GM12872 (cell line): ENCODE measurements around the gene LETM1.

Source experiments
- TF ChIP-seq, protein P1 (sequence below): IDR thresholded peaks from 3 replicates; pipeline ENCODE4 v1.5.1; 2011; ENCODE audit warnings: low read depth, mild to moderate bottlenecking, low read length, moderate library complexity; ENCODE audit not compliant: insufficient read depth

Gene LETM1

DNA sequence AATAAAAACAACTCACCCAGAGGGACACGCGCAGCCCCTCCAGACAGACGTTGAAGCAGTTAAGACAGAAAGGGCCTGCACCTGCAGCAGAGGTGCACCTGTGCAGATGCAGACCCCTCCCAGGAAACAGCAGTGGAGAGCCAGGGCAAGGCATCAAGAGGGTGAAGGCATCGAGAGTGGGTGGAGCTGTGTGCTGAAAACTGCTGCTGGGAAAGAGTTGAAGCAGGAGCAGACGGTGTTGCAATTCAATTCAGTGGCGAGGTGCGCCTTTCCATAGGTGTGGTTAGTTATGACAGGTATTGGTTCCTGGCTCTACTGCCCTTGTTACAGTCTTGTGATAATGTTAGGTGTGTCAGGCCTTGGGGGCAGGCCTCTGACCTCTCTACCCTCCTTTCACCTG, 16.7 kb downstream of the LETM1 start:
- TF ChIP-seq, protein P1, sequence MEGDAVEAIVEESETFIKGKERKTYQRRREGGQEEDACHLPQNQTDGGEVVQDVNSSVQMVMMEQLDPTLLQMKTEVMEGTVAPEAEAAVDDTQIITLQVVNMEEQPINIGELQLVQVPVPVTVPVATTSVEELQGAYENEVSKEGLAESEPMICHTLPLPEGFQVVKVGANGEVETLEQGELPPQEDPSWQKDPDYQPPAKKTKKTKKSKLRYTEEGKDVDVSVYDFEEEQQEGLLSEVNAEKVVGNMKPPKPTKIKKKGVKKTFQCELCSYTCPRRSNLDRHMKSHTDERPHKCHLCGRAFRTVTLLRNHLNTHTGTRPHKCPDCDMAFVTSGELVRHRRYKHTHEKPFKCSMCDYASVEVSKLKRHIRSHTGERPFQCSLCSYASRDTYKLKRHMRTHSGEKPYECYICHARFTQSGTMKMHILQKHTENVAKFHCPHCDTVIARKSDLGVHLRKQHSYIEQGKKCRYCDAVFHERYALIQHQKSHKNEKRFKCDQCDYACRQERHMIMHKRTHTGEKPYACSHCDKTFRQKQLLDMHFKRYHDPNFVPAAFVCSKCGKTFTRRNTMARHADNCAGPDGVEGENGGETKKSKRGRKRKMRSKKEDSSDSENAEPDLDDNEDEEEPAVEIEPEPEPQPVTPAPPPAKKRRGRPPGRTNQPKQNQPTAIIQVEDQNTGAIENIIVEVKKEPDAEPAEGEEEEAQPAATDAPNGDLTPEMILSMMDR, result no peak

- TF ChIP-seq, protein P1, result no peak
Observed at GRCh38 chr4:1837069-1837468, 18.9 kb downstream of the LETM1 start.

GRCh38 chr4:1836650-1837049, 19.3 kb downstream of the LETM1 start:
- TF ChIP-seq, protein P1, result no peak

GRCh38 chr4:1834047-1834775, 21.7 kb downstream of the LETM1 start:
- TF ChIP-seq, protein P1, result no peak

DNA sequence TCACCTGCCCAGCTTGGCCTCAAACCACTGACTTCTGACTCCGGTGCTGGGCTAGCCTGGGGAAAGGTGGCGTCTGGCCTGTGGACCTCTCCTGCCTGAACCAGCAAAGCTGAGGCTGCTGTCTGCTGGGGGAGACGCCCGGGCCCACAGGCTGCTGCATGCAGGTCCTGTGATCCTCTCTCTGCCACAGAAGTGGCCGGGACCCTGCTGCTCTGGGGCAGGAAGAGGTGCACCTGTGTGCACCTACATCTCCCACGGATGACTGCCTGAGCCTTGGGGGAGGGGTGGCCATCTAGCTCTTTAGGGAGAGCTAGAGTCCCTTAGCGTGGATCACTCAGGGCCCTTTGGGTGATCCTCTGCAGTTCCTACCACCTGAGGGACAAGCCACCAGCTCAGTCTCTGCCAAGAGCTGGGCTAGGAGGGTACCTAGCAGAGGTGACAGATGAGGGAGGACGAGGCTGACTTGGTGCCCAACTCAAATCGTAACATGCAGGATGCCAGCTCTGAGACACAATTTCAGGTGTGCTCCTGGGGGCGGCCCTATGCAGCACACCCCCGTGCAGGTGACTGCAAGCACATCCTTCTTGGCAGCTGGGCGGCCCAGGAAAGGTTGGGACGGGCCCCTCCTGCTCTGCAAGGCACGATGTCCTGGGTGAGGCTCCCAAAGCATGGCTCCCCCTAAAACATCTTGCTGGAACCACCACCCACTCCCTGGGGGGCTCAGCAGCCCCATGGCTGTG, 22.5 kb downstream of the LETM1 start:
- TF ChIP-seq, protein P1, result no peak

DNA sequence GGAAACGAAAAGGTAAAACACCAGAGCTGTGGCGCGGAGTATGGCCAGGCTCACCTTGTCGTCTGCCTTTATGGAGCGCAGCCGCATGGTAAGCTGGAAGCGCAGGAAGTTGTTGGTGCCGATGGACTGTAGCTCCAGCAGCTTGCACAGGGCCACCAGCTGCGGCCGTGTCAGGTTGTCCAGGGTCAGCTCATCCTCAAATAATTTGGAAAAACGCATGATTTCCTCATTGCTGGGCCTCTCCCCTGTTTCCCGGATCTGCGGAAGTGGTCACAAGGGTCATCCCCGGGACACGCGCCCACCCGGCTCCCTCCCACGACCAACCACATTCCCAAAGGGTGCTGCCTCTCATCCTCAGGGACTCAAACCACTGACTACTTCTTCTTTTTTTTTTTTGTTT, 23.3 kb downstream of the LETM1 start:
- TF ChIP-seq, protein P1, result no peak

- TF ChIP-seq, protein P1, result no peak
Observed at GRCh38 chr4:1831331-1831730, 24.6 kb downstream of the LETM1 start.
